SIG-M5 (cell line): ENCODE results near the gene B3GNT7.
"Not testable (repeated sequence)": the region's sequence is repeated elsewhere in the genome, so short reads cannot be mapped to it uniquely, and the experiment has no call there.

Source experiments
- DNase-seq: peaks from one replicate; lab custom pipeline; 2025; lab: John Stamatoyannopoulos, UW

The B3GNT7 gene

DNA sequence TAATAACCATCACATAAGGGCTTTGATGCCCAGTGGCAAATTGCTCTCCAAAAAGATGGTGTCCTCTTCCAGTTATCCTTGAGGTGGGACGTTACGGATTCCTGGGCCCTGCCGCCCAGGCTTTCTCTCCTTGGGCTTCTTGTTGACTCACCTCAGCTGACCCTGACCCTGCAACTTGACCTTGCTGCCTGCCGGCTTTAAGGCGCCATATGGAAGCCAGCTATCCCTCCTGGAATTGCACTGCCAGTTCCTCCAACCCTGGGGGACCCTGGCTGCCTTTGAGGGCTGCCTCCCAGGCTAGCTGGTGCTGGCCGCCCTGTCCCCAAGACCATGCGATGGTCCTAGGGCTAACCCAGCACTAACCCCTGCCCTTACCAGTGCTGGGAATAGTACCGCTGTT is 28.3 kb upstream of the B3GNT7 start:
- no peak for DNase-seq

- no peak for DNase-seq
Measured at GRCh38 chr2:231369580-231370428, 25.7 kb upstream of the B3GNT7 start.

DNA sequence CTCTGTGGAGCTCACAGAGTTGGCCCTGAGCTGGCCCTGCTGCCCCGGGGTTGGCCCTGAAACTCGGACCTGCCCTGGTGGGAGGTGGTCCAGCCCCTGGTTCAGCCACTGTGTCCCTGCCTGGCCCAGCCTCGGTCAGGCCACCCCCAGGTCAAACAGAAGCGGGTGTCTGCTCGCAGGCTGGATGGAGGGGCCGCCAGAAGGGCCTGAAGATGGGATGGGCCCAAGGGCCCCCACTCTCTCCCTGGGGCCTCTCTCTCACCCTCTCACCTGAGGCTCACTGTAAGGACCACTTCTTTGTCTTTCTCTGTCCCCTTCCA is 25.1 kb upstream of the B3GNT7 start:
- no peak for DNase-seq

DNA sequence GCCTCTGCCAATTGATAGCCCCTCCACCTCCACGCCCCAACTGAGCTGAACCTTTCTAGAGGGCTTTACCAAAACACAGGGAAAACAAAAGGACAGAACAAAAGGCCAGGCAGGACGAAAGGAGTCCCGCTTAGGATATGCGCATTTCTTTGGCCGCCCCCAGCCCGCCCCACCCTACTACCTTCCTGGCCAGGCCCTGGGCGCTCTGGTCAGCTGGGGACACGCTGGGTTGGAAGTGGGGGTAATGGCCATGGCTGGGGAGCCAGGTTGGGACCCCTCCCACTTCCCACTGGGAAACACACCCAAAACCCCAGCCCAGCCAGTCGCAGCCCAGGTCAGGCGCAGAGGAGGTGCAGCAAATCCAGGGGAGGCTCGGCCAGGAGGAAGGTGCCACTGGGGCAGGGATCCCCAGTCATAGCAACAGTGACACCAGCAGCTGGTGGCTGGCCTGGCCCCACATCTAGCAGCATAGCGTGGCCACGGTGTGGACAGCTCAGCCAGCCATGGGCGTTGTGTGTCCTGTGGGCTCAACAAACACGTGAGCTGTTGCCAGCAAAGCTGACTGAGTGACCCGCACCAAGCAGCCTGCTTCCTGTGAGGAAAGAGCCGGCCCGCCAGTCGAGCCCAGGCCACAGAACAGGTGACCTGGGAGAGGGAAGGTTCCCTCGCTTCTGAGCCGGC is 24.6 kb upstream of the B3GNT7 start:
- no peak for DNase-seq

- no peak for DNase-seq
Measured at GRCh38 chr2:231371430-231372054, 24.0 kb upstream of the B3GNT7 start.

DNA sequence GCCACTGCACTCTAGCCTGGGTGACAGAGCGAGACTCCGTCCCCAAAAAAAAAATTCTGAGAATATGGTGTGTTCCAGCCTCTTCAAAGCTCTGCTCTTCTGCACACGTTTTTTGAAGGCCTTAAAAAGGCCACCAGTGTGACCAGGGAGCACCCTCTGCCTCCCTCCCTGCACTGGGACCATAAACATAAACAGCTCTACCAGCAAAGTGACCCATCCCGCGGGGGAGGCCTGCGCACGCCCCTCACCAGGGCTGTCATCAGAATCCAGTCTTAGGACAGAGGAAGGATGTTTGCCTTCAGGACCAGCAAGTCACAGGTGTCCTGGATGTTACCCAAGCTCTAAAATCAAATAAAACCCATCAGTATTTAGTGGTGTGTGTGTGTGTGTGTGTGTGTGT is 23.2 kb upstream of the B3GNT7 start:
- no peak for DNase-seq

- DNase-seq, result no peak
Measured at GRCh38 chr2:231373184-231373583, 22.3 kb upstream of the B3GNT7 start.

DNA sequence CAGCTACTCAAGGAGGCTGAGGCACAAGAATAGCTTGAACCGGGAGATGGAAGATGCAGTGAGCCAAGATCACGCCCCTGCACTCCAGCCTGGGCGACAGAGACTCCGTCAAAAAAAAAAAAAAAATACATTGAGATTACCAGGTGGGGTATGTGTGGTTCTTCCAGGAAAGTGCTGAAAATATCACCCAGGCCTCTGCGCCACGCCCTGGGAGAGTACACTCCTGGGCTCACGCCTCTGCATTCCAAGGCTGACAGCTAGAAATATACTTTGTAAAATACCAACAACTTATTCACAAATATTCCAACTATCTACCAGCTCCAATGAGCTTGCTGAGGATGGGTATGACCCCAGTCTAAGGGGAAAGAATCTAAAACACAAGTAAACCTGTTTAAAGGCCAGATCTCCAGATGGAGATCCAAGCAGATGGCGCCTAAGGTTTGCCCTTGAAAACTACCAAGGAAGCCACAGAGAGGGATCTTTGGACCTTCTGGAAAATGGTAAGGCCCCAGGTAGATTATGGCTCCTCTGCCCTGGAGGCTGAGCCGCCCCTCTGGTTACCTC is 21.6 kb upstream of the B3GNT7 start:
- no peak for DNase-seq

DNA sequence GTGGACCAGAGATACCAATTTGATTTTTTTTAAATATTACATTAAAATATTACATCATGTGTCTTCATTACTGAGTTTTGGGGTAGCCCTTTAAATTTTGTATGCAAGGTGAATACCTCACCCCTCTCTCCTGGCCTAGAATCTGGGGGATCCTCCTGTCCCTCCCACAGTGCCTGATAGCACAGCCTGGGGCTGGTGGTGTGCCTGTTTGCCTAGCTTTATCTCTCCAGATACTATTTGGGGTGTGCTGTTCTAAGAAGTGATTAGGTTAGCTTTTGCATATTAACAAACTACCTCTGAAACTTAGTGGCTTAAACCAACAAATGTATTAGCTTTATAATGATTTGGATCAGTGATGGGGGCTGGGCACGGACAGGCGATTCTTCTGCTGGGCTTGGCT is 20.7 kb upstream of the B3GNT7 start:
- no peak for DNase-seq

GRCh38 chr2:231375994-231376615 is 19.4 kb upstream of the B3GNT7 start:
- not testable (repeated sequence) for DNase-seq

GRCh38 chr2:231376857-231377256 is 18.7 kb upstream of the B3GNT7 start:
- DNase-seq, result no peak

- no peak for DNase-seq
Measured at GRCh38 chr2:231378026-231378722, 17.3 kb upstream of the B3GNT7 start.

GRCh38 chr2:231379266-231380215 is 16.0 kb upstream of the B3GNT7 start:
- no peak for DNase-seq

GRCh38 chr2:231380307-231380706 is 15.2 kb upstream of the B3GNT7 start:
- DNase-seq, result no peak

DNA sequence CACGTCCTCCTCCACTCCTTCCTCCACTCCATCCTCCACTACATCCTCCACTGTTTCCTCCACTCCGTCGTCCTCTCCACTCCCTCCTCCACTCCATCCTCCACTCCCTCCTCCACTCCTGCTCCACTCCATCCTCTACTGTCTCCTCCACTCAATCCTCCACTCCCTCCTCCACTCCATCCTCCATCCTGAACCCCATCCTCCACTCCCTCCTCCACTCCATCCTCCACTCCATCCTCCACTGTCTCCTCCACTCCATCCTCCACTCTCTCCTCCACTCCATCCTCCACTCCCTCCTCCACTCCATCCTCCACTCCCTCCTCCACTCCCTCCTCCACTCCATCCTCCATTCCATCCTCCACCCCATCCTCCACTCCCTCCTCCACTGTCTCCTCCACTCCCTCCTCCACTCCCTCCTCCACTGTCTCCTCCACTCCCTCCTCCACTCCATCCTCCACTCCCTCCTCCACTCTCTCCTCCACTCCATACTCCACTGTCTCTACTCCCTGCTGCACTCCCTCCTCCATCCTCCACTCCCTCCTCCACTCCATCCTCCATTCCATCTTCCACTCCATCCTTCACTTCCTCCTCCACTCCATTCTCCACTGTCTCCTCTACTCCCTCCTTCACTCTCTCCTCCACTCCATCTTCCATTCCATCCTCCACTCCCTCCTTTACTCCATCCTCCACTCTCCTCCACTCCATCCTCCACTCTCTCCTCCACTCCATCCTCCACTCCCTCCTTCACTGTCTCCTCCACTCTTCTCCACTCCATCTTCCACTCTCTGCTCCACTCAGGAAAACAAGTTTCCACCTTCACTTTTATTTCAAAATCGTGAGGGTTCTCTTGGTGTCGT is 14.3 kb upstream of the B3GNT7 start:
- no peak for DNase-seq

DNA sequence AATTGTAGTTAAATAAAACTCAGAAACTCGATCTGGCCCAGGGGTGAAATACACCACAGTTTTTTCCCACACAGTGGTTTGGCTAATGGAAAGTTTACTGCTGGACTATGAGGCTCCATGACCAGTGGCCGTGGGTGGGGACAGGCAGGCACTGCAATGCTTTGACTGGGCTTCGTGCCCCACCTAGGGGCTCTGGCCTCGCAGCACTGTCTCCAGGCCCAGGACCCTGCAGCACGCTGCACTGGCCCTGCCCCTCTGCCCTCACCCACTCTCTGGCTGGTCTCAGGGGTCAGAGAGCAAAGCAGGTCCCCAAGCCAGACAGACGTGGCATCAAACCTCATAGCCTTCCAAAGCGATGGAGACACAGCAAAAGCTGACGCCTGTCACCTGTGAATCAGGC is 13.4 kb upstream of the B3GNT7 start:
- no peak for DNase-seq

DNA sequence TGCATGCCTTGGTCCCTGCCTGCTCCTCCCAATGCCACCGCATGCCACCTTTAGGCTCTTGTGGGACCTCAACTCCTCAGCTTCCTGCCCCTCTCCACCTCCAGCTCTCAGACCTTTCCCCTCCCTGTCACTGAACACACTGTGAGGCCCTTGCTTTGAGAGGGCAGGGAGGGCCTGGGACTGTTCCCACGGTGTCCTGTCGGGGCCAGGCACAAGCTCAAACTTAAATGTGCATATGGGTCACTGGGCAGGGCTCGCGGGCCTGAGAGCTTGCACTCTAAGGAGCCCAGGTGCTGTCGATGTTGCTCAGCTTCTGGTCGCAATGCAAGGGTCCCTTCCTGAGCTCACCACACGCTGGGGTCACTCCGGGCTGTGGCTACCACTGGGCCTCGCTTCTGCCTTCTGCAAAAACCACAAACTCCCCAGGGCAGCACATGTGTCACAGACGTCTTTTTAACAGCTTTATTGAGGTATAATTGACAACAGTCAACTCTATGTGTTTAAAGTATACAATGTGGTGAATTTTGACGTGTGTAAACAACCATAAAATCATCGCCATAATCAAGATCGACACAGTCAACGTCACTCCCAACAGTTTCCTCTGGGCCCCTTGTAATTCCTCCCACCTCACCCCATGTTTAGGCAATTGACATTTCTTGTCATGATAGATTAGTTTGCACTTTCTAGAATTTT is 11.9 kb upstream of the B3GNT7 start:
- DNase-seq, result no peak

DNA sequence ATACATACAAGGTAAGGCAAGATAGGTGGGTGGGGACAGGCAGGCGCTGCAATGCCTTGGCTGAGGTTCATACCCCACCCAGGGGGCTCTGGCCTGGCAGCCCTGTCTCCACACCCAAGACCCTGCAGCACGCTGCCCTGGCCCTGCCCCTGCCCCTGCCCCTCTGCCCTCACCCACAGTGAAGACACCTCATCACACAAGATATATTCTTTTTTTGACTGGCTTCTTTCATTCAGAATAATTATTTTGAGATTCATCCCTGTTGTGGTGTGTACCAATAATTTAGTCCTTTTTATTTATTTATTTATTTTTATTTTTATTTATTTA is 11.4 kb upstream of the B3GNT7 start:
- no peak for DNase-seq

DNA sequence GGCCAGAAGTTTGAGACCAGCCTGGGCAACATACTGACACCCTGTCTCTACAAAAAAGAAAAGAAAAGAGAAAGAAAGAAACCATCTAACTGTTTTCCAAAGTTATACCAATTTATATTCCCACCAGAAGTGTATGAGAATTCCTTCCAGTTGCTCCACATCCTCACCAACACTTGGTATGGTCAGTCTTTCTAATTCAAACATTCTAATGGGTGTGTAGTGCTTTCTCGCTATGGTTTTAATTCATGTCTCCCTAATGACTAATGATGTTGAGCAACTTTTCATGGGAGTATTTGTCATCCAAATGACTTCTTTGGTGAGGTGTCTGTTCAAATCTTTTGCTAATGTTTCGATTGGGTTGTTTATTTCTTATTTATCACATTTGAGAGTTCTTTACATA is 10.5 kb upstream of the B3GNT7 start:
- no peak for DNase-seq
